ENCODE data around the gene CPED1.

Gene CPED1

DNA sequence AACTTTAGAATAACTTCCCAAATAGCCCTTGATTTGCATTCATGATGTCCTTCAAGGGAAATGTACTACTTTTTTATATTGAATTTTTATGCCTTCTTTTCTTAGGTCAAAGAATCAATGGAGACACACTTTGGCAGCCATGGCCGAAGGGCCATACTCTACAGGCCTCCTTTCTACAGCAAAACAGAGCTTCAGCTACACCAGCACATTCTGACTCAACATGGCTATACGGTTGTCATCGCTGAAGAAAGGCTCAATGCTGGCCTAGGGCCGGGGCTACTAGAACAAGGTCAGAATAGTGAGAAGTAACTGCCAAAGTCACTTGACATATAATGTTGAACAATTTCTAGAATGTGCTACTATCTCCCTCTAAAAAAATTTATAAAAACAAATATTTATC, 27.0 kb downstream of the CPED1 start:
- no peaks in the 10 kb centered on the region for H3K27me3 Mint-ChIP-seq

DNA sequence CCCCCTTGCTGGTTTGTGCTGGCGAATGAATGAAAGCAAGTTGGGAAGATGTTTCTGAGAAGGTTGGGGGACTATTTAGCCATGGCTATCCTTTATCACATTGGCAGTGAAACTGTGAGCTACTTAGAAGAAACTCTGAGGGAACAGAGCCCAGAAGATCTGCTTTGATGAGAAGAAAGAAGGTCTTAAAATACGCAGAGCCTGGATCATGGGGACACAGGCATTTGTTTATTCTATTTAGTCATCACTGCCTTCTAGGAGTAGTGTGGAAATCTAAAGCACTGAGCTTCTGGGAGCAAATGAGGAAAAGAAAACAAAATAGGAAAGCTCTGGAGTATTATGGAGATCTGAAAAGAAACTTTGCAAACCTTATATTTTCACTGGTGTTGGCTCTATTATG, 28.5 kb downstream of the CPED1 start:
- H3K4me1 Mint-ChIP-seq = no peaks in the 10 kb centered on the region
- H3K27ac Mint-ChIP-seq = no peak overlapping the region
- no peak overlapping the region for H3K4me3 Mint-ChIP-seq
- H3K9me3 Mint-ChIP-seq = no peaks in the 10 kb centered on the region
- H3K36me3 Mint-ChIP-seq = no peaks in the 10 kb centered on the region
- no peaks in the 10 kb centered on the region for H3K27me3 Mint-ChIP-seq
- ATAC-seq = no peak

More for the DNA sequence above, 27.0 kb downstream of the CPED1 start:
- Mint-ChIP-seq H3K4me1 (no peaks in the 10 kb centered on the region), H3K27ac (no peak overlapping the region), H3K4me3 (no peak overlapping the region), H3K9me3 (no peaks in the 10 kb centered on the region), H3K36me3 (no peaks in the 10 kb centered on the region)
- no peak for ATAC-seq

DNA sequence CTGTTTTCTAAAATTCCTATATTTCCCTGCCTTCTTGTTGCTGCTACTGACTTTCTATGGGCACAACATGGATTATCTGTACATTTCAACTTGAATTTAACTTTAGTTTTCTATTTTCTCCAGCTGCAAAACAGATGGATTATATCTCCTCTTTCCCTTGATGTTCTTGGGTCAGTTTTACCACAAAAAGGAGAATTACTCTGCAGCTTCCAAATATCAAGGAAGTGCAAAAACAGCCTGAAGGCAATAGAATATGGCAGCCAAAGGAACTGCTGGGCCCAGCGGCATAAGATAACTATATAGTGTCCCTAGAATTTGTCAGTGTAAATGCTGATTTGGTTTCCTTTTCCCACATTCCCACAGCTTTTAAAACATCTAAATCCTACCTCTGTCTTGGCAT, 29.1 kb downstream of the CPED1 start:
- Mint-ChIP-seq H3K36me3 (no peaks in the 10 kb centered on the region), H3K27me3 (no peaks in the 10 kb centered on the region), H3K27ac (no peak overlapping the region), H3K4me3 (no peak overlapping the region), H3K9me3 (no peaks in the 10 kb centered on the region), H3K4me1 (no peaks in the 10 kb centered on the region)
- ATAC-seq = no peak

- Mint-ChIP-seq H3K27ac (no peak overlapping the region), H3K36me3 (no peaks in the 10 kb centered on the region), H3K27me3 (no peaks in the 10 kb centered on the region), H3K4me3 (no peak overlapping the region), H3K4me1 (no peaks in the 10 kb centered on the region), H3K9me3 (no peaks in the 10 kb centered on the region)
- ATAC-seq = no peak
Observed at GRCh38 chr7:121019018-121019417, 30.5 kb downstream of the CPED1 start.

DNA sequence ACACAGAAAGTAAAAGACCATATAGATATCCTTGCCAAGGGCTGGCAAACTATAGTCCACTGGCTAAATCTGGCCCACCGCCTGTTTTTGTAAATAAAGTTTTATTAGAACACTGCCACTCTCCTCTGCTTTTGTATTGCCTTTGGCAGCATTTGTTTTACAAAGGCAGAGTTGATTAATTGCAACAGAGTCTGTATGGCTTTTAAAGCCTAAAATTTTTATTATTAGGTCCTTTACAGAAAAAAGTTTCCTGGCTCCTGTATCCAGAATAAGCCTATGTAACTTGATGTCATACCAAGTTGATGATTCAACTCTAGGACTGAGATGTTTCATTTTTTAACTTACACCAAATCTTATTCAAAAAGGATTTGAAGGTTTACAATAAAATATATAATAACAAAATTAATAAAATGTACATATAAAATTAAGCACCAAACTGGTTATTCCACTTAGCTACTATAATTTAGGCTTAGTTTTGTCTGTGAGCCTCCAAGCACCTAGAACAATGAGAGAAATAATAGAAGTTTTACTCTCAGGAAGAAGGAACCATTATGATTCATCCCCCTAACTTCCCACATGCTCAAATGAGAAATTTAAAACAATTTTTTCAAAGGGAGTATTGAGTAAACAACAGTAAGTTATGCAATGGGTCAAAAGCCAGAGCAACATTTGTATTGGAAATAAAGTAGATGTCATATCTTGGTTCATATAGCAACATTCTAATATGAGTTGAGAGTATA, 31.9 kb downstream of the CPED1 start:
- H3K9me3 Mint-ChIP-seq = no peaks in the 10 kb centered on the region
- H3K4me3 Mint-ChIP-seq = no peak overlapping the region
- no peaks in the 10 kb centered on the region for H3K36me3 Mint-ChIP-seq
- no peaks in the 10 kb centered on the region for H3K4me1 Mint-ChIP-seq
- H3K27ac Mint-ChIP-seq = no peak overlapping the region
- no peak for ATAC-seq
- H3K27me3 Mint-ChIP-seq = no peaks in the 10 kb centered on the region

DNA sequence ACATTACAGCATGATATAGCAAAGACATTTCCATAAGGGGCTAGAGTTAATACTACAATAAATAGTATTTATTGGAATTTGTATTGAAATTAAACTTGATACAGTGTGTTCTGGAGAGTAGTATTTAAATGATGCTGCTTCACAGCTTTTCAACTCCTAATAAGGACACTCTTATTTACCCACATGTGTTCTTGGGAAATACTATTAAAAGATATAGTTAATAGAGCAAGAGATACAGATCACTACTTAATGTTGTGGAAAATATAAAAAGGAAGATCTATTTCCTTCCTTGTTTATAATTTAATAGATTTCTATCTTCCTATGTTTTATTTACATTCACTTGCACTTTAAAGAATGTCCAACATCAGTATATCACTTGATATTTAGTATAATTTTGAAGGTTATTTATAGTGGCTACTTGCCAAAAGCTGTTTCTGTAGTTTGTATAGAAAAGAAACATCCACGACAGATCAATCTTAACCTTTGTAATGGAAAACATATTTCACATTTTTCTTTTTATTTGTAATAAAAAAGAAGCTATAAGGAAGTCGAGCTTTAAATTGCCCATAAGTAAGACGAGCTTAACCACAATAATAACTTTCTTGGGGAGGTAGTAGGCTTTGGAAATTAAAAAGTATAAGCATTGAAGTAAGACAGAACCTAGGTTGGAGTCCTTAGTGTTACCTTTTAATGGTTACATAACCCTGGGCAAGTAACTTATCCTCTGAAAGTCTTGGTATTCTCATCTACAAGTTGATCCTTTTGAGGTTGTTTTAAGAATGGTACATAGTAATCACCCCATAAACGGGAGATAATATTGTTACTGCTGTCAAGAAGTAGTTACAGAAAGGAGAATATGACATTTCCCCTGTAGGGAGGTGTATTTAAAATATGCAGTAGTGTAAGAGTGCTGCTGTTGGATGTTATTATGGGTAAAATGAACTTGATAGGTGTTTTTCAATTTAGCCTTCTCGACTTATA, 32.8 kb downstream of the CPED1 start:
- Mint-ChIP-seq H3K27ac (no peak overlapping the region), H3K4me1 (no peaks in the 10 kb centered on the region), H3K9me3 (peaks cover 1% of the 10 kb centered on the region), H3K27me3 (peaks cover 5% of the 10 kb centered on the region), H3K4me3 (no peak overlapping the region), H3K36me3 (no peaks in the 10 kb centered on the region)
- no peak for ATAC-seq

DNA sequence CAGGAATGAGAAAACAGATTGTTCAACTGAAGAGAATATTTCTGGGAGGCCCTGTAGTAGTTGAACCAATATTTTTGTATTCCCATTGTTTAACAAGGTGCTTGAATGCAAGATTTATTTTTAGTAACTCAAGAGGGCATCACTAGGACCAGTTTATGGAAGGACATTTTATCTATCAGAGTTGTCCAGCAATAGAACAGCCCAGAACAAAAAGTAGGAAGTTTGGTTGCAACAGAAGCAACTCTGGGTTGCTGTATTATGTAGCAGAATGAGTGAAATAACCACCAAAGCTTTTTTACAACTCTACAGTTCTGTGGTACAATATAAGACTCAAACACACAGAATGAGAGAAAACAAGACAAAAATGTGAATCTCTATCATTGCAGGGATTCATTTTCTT, 34.7 kb downstream of the CPED1 start:
- peaks cover 3% of the 10 kb centered on the region for H3K9me3 Mint-ChIP-seq
- ATAC-seq = no peak
- H3K27ac Mint-ChIP-seq = no peak overlapping the region
- no peaks in the 10 kb centered on the region for H3K36me3 Mint-ChIP-seq
- no peaks in the 10 kb centered on the region for H3K4me1 Mint-ChIP-seq
- H3K4me3 Mint-ChIP-seq = no peak overlapping the region
- H3K27me3 Mint-ChIP-seq = peaks cover 11% of the 10 kb centered on the region

GRCh38 chr7:121023683-121024511, 35.4 kb downstream of the CPED1 start:
- no peaks in the 10 kb centered on the region for H3K36me3 Mint-ChIP-seq
- no peak overlapping the region for H3K27ac Mint-ChIP-seq
- no peak overlapping the region for H3K4me3 Mint-ChIP-seq
- no peak for ATAC-seq
- no peaks in the 10 kb centered on the region for H3K4me1 Mint-ChIP-seq
- H3K9me3 Mint-ChIP-seq = peaks cover 3% of the 10 kb centered on the region
- peaks cover 11% of the 10 kb centered on the region for H3K27me3 Mint-ChIP-seq

GRCh38 chr7:121024611-121025010, 36.1 kb downstream of the CPED1 start:
- Mint-ChIP-seq H3K4me1 (no peaks in the 10 kb centered on the region), H3K36me3 (no peaks in the 10 kb centered on the region), H3K4me3 (no peak overlapping the region), H3K27me3 (peaks cover 11% of the 10 kb centered on the region), H3K27ac (no peak overlapping the region), H3K9me3 (peaks cover 3% of the 10 kb centered on the region)
- no peak for ATAC-seq

- ATAC-seq = no peak
- peaks cover 11% of the 10 kb centered on the region for H3K27me3 Mint-ChIP-seq
- no peaks in the 10 kb centered on the region for H3K4me1 Mint-ChIP-seq
- peaks cover 3% of the 10 kb centered on the region for H3K9me3 Mint-ChIP-seq
- no peaks in the 10 kb centered on the region for H3K36me3 Mint-ChIP-seq
- no peak overlapping the region for H3K27ac Mint-ChIP-seq
- H3K4me3 Mint-ChIP-seq = no peak overlapping the region
Observed at GRCh38 chr7:121026159-121026558, 37.6 kb downstream of the CPED1 start.

DNA sequence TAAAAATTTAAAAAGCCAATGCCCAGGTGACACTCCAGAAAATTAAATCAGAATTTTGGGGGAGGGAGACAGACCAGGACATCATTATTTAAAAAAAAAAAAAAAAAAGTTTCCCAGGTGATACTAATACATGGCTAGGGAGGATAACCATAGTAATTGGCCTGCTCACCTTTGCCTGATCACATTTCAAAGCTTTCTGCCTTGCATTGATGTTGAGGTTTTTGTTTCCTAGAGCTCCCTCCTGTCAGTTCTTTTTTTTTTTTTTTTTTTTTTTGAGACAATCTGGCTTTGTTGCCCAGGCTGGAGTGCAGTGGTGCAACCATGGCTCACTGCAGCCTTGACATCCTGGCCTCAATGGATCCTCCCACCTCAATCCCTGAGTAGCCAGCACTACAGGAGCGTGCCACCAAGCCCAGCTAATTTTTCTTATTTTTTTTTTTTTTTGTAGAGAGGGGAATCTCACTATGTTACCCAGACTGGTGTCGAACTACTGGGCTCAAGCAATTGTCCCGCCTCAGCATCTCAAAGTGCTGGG, 38.1 kb downstream of the CPED1 start:
- H3K27me3 Mint-ChIP-seq = peaks cover 11% of the 10 kb centered on the region
- H3K27ac Mint-ChIP-seq = no peak overlapping the region
- no peak overlapping the region for H3K4me3 Mint-ChIP-seq
- H3K4me1 Mint-ChIP-seq = no peaks in the 10 kb centered on the region
- no peak for ATAC-seq
- no peaks in the 10 kb centered on the region for H3K36me3 Mint-ChIP-seq
- peaks cover 3% of the 10 kb centered on the region for H3K9me3 Mint-ChIP-seq

DNA sequence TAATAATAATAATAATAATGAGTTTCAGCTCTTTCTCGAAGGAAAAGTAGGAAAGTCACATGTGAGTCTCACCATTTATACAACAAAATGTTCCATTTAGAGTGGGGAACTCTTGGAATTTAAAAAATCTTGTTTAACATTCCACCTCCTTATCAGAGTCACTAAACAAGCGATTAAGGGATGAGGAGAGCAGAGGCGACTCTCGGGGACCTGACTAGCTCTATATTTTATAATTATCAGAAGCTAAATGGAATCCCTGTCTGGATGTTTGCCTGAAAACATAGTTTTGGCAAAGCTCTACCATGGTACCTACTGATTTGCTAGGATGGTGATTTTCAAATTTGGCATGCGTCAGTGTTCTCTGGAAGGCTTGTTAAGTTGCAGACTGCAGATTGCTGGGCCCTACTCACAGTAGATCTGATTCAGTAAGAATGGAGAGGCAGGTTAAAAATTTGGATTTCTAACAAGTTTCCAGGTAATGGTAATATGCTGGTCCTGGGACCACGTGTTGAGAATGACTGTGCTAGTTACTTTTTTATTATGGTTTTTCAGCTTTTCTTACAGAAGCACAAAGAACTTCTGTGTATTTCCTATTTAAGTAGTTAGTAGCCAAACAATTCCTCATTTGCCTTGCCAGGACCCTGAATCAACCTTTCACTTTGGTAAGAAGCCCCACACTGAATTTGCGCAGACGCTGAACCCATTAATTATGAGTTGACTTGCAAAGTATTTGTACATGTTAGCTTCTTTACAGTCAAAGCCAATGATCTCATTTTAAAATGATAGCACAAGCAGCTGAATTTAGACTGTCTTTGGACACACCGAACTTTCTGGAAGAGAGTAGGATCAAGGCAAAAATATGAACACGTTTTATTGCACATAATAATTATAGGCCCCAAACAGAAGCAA, 39.5 kb downstream of the CPED1 start:
- H3K9me3 Mint-ChIP-seq = peaks cover 3% of the 10 kb centered on the region
- no peaks in the 10 kb centered on the region for H3K4me1 Mint-ChIP-seq
- H3K4me3 Mint-ChIP-seq = no peak overlapping the region
- H3K36me3 Mint-ChIP-seq = no peaks in the 10 kb centered on the region
- peaks cover 11% of the 10 kb centered on the region for H3K27me3 Mint-ChIP-seq
- ATAC-seq = no peak
- no peak overlapping the region for H3K27ac Mint-ChIP-seq

DNA sequence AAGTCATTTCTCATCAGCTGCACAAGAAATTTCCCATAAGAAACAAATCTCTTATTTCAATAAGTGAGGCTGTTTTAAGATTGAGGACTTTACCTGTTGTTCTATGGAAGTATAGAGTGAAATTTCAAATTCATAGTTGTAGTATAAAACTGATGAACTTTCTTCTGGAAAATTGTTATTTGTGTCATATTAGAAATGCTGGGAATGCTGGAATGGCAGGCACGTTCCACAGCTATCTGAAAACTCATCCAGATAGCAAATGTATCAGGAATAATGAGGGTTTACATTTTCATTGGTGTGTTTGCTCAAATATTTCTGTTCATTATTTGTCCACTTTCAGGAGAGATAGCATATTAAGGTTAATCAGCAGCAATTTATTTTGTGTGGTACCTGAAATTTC, 40.8 kb downstream of the CPED1 start:
- H3K4me1 Mint-ChIP-seq = no peaks in the 10 kb centered on the region
- no peaks in the 10 kb centered on the region for H3K36me3 Mint-ChIP-seq
- peaks cover 11% of the 10 kb centered on the region for H3K27me3 Mint-ChIP-seq
- ATAC-seq = no peak
- H3K4me3 Mint-ChIP-seq = no peak overlapping the region
- H3K9me3 Mint-ChIP-seq = peaks cover 3% of the 10 kb centered on the region
- H3K27ac Mint-ChIP-seq = no peak overlapping the region

GRCh38 chr7:121030308-121030707, 41.8 kb downstream of the CPED1 start:
- Mint-ChIP-seq H3K9me3 (peaks cover 3% of the 10 kb centered on the region), H3K27ac (no peak overlapping the region), H3K4me1 (no peaks in the 10 kb centered on the region), H3K4me3 (no peak overlapping the region), H3K36me3 (no peaks in the 10 kb centered on the region), H3K27me3 (peaks cover 11% of the 10 kb centered on the region)
- ATAC-seq = no peak

All from stimulated activated memory B cell treated with anti-CD40 and anti-IgM and Interleukin-4, amounts not matched to agents 10 μg/mL and 1 μg/mL and 100 μg/mL, for 72 hours (primary cell).